C4-2B (cell line): ENCODE measurements around the gene PHLPP1.
"Not testable (repeated sequence)": the region's sequence is repeated elsewhere in the genome, so short reads cannot be mapped to it uniquely, and the experiment has no call there.

Experiments
- H3K27ac ChIP-seq: fragments of 450-650 bp; 2 replicates; pipeline ENCODE4 v1.5.1; 2017
- CTCF ChIP-seq: fragments of 450-650 bp; conservative IDR thresholded peaks from 2 replicates; pipeline ENCODE4 v1.5.1; 2017; ENCODE audit warnings: mild to moderate bottlenecking
- ZFX ChIP-seq: fragments of 450-650 bp; IDR thresholded peaks from 2 replicates; pipeline ENCODE4 v1.6.1; 2017

PHLPP1 gene

GRCh38 chr18:62688743-62689317 lies 26.5 kb upstream of the PHLPP1 start:
- TF ChIP-seq CTCF (no peak), ZFX (no peak)
- H3K27ac ChIP-seq = no peak overlapping the region

- TF ChIP-seq ZFX (no peak), CTCF (no peak)
- no peak overlapping the region for H3K27ac ChIP-seq
Observed at GRCh38 chr18:62690236-62690815, 25.0 kb upstream of the PHLPP1 start.

- TF ChIP-seq ZFX (no peak), CTCF (no peak)
Observed at GRCh38 chr18:62693659-62694058, 21.7 kb upstream of the PHLPP1 start.

GRCh38 chr18:62697636-62698035 lies 17.7 kb upstream of the PHLPP1 start:
- TF ChIP-seq CTCF = no peak
- no peak for TF ChIP-seq ZFX
- no peak overlapping the region for H3K27ac ChIP-seq

More at GRCh38 chr18:62693659-62694058, 21.7 kb upstream of the PHLPP1 start:
- H3K27ac ChIP-seq = no peak overlapping the region

- H3K27ac ChIP-seq = no peak overlapping the region
- TF ChIP-seq ZFX (no peak), CTCF (no peak)
Observed at GRCh38 chr18:62702259-62702658, 13.1 kb upstream of the PHLPP1 start.

- H3K27ac ChIP-seq = not testable (repeated sequence)
Observed at GRCh38 chr18:62706879-62707278, 8.5 kb upstream of the PHLPP1 start.

- H3K27ac ChIP-seq = not testable (repeated sequence)
Observed at GRCh38 chr18:62709908-62710307, 5.4 kb upstream of the PHLPP1 start.

GRCh38 chr18:62710417-62710816 lies 4.9 kb upstream of the PHLPP1 start:
- no peak overlapping the region for H3K27ac ChIP-seq

GRCh38 chr18:62711781-62712180 lies 3.6 kb upstream of the PHLPP1 start:
- no peak overlapping the region for H3K27ac ChIP-seq

More at GRCh38 chr18:62710417-62710816, 4.9 kb upstream of the PHLPP1 start:
- no peak for TF ChIP-seq ZFX

More at GRCh38 chr18:62711781-62712180, 3.6 kb upstream of the PHLPP1 start:
- TF ChIP-seq CTCF = no peak
- TF ChIP-seq ZFX = no peak
